GM19328 (cell line): ENCODE data around the gene BMP6.

ENCODE experiments used
- ATAC-seq: cut with Tn5 transposase; IDR thresholded peaks from one replicate; pipeline ENCODE4 v1.9.1; 2021; ENCODE audit warnings: mild to moderate bottlenecking, moderate library complexity; ENCODE audit not compliant: unreplicated experiment

The BMP6 gene

GRCh38 chr6:7919871-7920270 lies 194.0 kb downstream of the BMP6 start:
- no peak for ATAC-seq

- ATAC-seq, result no peak
Observed at GRCh38 chr6:7920425-7920824, 194.5 kb downstream of the BMP6 start.

GRCh38 chr6:7921046-7921445 lies 195.1 kb downstream of the BMP6 start:
- ATAC-seq, result no peak

- no peak for ATAC-seq
Observed at GRCh38 chr6:7921632-7922092, 195.8 kb downstream of the BMP6 start.

GRCh38 chr6:7922596-7922995 lies 196.7 kb downstream of the BMP6 start:
- ATAC-seq, result no peak

GRCh38 chr6:7924867-7925266 lies 199.0 kb downstream of the BMP6 start:
- no peak for ATAC-seq
